H1 (cell line): Measurements from ENCODE around the gene KDELR1. TPM values are rescaled to one million over a fixed set of nuclear protein-coding genes. Genes with fewer than 3 reads are reported as not detected.
A peak's percentile ranks its signal among the peaks of the same experiment; 100 is the strongest.

ENCODE experiments used
- CTCF ChIA-PET: fragments of 300-600 bp; sonication (Branson Sonifier 250); formaldehyde crosslinking; loops from one replicate; lab custom pipeline; 2021; ENCODE audit not compliant: partially characterized antibody; lab: Charles Lee
- POLR2A ChIA-PET: fragments of 300-600 bp; sonication (Branson Sonifier 250); formaldehyde crosslinking; loops from one replicate; lab custom pipeline; 2021; ENCODE audit warnings: inconsistent platforms; ENCODE audit not compliant: partially characterized antibody; lab: Charles Lee
- DNase-seq, 2 experiments: peaks; one replicate each; pipeline versions ENCODE4 v3.0.0 to v3.0.0-alpha.2; 2010 to 2022; ENCODE audit warnings: low spot score in 2 of 2, low read depth in 1 of 2, mixed read lengths in 1 of 2
- FAIRE-seq: peaks from 2 replicates; lab custom pipeline; 2011; peaks lifted over from hg19 to GRCh38; lab: Jason Lieb, UNC
- H2AFZ ChIP-seq: 2 replicates; pipeline ENCODE4 v1.8.1; 2012; ENCODE audit warnings: low read length, inconsistent platforms
- H2AK5ac ChIP-seq: 2 replicates; pipeline ENCODE4 v1.6.1; 2013; ENCODE audit warnings: low read depth, low read length
- H2BK120ac ChIP-seq: replicated peaks from 2 replicates; pipeline ENCODE3; 2013; ENCODE audit warnings: low read depth, low read length, inconsistent platforms
- H2BK12ac ChIP-seq: 2 replicates; pipeline ENCODE4 v1.6.1; 2013; ENCODE audit warnings: low read depth, low read length
- H2BK15ac ChIP-seq: 2 replicates; pipeline ENCODE4 v1.6.1; 2013; ENCODE audit warnings: low read length
- H2BK20ac ChIP-seq: 2 replicates; pipeline ENCODE4 v1.6.1; 2013; ENCODE audit warnings: low read length
- H2BK5ac ChIP-seq: 2 replicates; pipeline ENCODE4 v1.6.1; 2013; ENCODE audit warnings: low read depth, low read length
- H3K14ac ChIP-seq: 2 replicates; pipeline ENCODE4 v1.6.1; 2013; ENCODE audit warnings: inconsistent platforms; ENCODE audit not compliant: insufficient read length
- H3K18ac ChIP-seq: 2 replicates; pipeline ENCODE4 v1.6.1; 2013; ENCODE audit warnings: low read length; ENCODE audit errors: extremely low read depth
- H3K23ac ChIP-seq: 2 replicates; pipeline ENCODE4 v1.6.1; 2013; ENCODE audit warnings: inconsistent platforms; ENCODE audit not compliant: insufficient read length
- H3K23me2 ChIP-seq: 2 replicates; pipeline ENCODE4 v1.6.1; 2013; ENCODE audit warnings: low read depth, low read length
- H3K27ac ChIP-seq: 2 replicates; pipeline ENCODE4 v1.6.1; 2011; ENCODE audit warnings: low read depth, low read length, inconsistent platforms
- H3K27me3 ChIP-seq, 4 experiments: replicated peaks in 1 of 4; 1 replicate in 1 of 4; 2 replicates in 3 of 4; pipeline versions ENCODE4 v1.6.1 to v1.8.1; 2011 to 2013; ENCODE audit warnings: low read length in 3 of 4, mild to moderate bottlenecking in 3 of 4, inconsistent platforms in 2 of 4, mixed read lengths in 2 of 4, moderate library complexity in 1 of 4; ENCODE audit not compliant: control insufficient read depth in 3 of 4, insufficient read depth in 3 of 4; ENCODE audit errors: extremely low read depth in 1 of 4
- H3K36me3 ChIP-seq, 4 experiments: 2 replicates each; pipeline versions ENCODE4 v1.6.1 to v1.8.1; 2011 to 2013; ENCODE audit warnings: mild to moderate bottlenecking in 4 of 4, low read length in 3 of 4, moderate library complexity in 2 of 4, control low read depth in 1 of 4, inconsistent platforms in 1 of 4; ENCODE audit not compliant: insufficient read depth in 4 of 4, control insufficient read depth in 2 of 4
- H3K4ac ChIP-seq: replicated peaks from 2 replicates; pipeline ENCODE3; 2013; ENCODE audit warnings: low read length, low read depth, mixed read lengths, inconsistent platforms; ENCODE audit not compliant: insufficient read length
- H3K4me1 ChIP-seq, 4 experiments: replicated peaks in 1 of 4; 1 replicate in 1 of 4; 2 replicates in 3 of 4; pipeline versions ENCODE4 v1.6.1 to v1.8.1; 2011 to 2013; ENCODE audit warnings: low read length in 3 of 4, inconsistent platforms in 2 of 4, mixed read lengths in 1 of 4; ENCODE audit not compliant: insufficient read depth in 4 of 4, control insufficient read depth in 3 of 4
- H3K4me2 ChIP-seq, 2 experiments: 2 replicates each; pipeline versions ENCODE4 v1.6.1 to v1.8.1; 2011 to 2013; ENCODE audit warnings: low read depth in 2 of 2, low read length in 2 of 2, control low read depth in 1 of 2, inconsistent platforms in 1 of 2, mild to moderate bottlenecking in 1 of 2; ENCODE audit not compliant: insufficient read depth in 1 of 2
- H3K4me3 ChIP-seq, 4 experiments: fragments of 200-600, 300-600 bp in 1 of 4; sonication (generic), shearing (Covaris generic), sonication (Bioruptor Twin) in 1 of 4; 2 replicates each; pipeline versions ENCODE4 v1.5.1 to v1.8.1; 2011 to 2016; ENCODE audit warnings: low read length in 4 of 4, low read depth in 3 of 4, control low read depth in 2 of 4, inconsistent platforms in 2 of 4, mild to moderate bottlenecking in 2 of 4, mixed read lengths in 1 of 4, moderate library complexity in 1 of 4; ENCODE audit not compliant: insufficient read depth in 2 of 4; ENCODE audit errors: extremely low read depth in 1 of 4
- H3K56ac ChIP-seq: replicated peaks from 2 replicates; pipeline ENCODE3; 2013; ENCODE audit warnings: low read depth, mild to moderate bottlenecking, mixed read lengths, low read length, inconsistent platforms; ENCODE audit not compliant: insufficient read length
- H3K79me1 ChIP-seq: 2 replicates; pipeline ENCODE4 v1.6.1; 2013; ENCODE audit warnings: low read depth, low read length, control low read depth
- H3K79me2 ChIP-seq, 2 experiments: 2 replicates each; pipeline versions ENCODE4 v1.6.1 to v1.8.1; 2012 to 2013; ENCODE audit warnings: low read length in 2 of 2, mild to moderate bottlenecking in 2 of 2, inconsistent platforms in 1 of 2; ENCODE audit not compliant: insufficient read depth in 2 of 2, control insufficient read depth in 1 of 2
- H3K9ac ChIP-seq, 4 experiments: replicated peaks in 1 of 4; 1 replicate in 1 of 4; 2 replicates in 3 of 4; pipeline versions ENCODE4 v1.6.1 to v1.8.1; 2011 to 2013; ENCODE audit warnings: low read depth in 3 of 4, low read length in 3 of 4, control low read depth in 2 of 4, mild to moderate bottlenecking in 2 of 4, moderate library complexity in 2 of 4, inconsistent platforms in 1 of 4; ENCODE audit errors: extremely low read depth in 1 of 4
- H3K9me3 ChIP-seq, 2 experiments: 2 replicates each; pipeline versions ENCODE4 v1.6.1 to v1.8.1; 2012 to 2013; ENCODE audit warnings: mild to moderate bottlenecking in 2 of 2, moderate library complexity in 2 of 2, control low read depth in 1 of 2, inconsistent platforms in 1 of 2, low read depth in 1 of 2, low read length in 1 of 2, mixed read lengths in 1 of 2; ENCODE audit not compliant: insufficient read depth in 2 of 2
- H4K20me1 ChIP-seq, 2 experiments: replicated peaks in 1 of 2; 2 replicates each; pipeline versions ENCODE3 to v1.8.1; 2011 to 2013; ENCODE audit warnings: inconsistent platforms in 2 of 2, low read length in 2 of 2, mild to moderate bottlenecking in 1 of 2; ENCODE audit not compliant: insufficient read depth in 2 of 2, control insufficient read depth in 1 of 2
- H4K5ac ChIP-seq: 2 replicates; pipeline ENCODE4 v1.6.1; 2013; ENCODE audit warnings: low read length, low read depth, mixed read lengths, inconsistent platforms; ENCODE audit not compliant: insufficient read length
- H4K8ac ChIP-seq: 2 replicates; pipeline ENCODE4 v1.8.0; 2013; ENCODE audit warnings: mild to moderate bottlenecking, moderate library complexity, low read length, inconsistent platforms; ENCODE audit not compliant: insufficient read depth; ENCODE audit errors: extremely low read depth
- H4K91ac ChIP-seq: replicated peaks from 2 replicates; pipeline ENCODE3; 2013; ENCODE audit warnings: low read length, mixed read lengths, inconsistent platforms; ENCODE audit not compliant: insufficient read length
- EP300 ChIP-seq, 2 experiments: IDR thresholded peaks; 1 replicate in 1 of 2; 2 replicates in 1 of 2; pipeline ENCODE4 v1.6.1; 2011 to 2012; ENCODE audit warnings: low read depth in 2 of 2, low read length in 2 of 2, mild to moderate bottlenecking in 2 of 2, borderline replicate concordance in 1 of 2, inconsistent platforms in 1 of 2, moderate library complexity in 1 of 2
- MAX ChIP-seq: IDR thresholded peaks from 2 replicates; pipeline ENCODE4 v1.6.1; 2012; ENCODE audit warnings: inconsistent platforms
- PHF8 ChIP-seq: fragments of 200-600 bp; sonication (generic); conservative IDR thresholded peaks from 2 replicates; pipeline ENCODE4 v1.7.1; 2012; ENCODE audit warnings: low read depth, mild to moderate bottlenecking, inconsistent platforms, low read length, moderate library complexity
- SIX5 ChIP-seq: IDR thresholded peaks from 2 replicates; pipeline ENCODE4 v1.6.1; 2011; ENCODE audit warnings: mild to moderate bottlenecking, low read depth, low read length
- SP1 ChIP-seq: IDR thresholded peaks from 2 replicates; pipeline ENCODE4 v1.6.1; 2011; ENCODE audit warnings: low read depth, low read length
- SP2 ChIP-seq: IDR thresholded peaks from 2 replicates; pipeline ENCODE4 v1.6.1; 2012; ENCODE audit warnings: mild to moderate bottlenecking, low read length, inconsistent platforms
- SP4 ChIP-seq: IDR thresholded peaks from 2 replicates; pipeline ENCODE4 v1.6.1; 2012; ENCODE audit warnings: low read length, inconsistent platforms
- TBP ChIP-seq: IDR thresholded peaks from 2 replicates; pipeline ENCODE4 v1.6.1; 2011; ENCODE audit warnings: low read depth, low read length, improper control_type of control experiment
- USF2 ChIP-seq: IDR thresholded peaks from 2 replicates; pipeline ENCODE4 v1.6.1; 2011; ENCODE audit warnings: low read length, improper control_type of control experiment
- YY1 ChIP-seq: IDR thresholded peaks from 2 replicates; pipeline ENCODE4 v1.6.1; 2011; ENCODE audit warnings: low read depth, mild to moderate bottlenecking, low read length
- WGBS, 2 experiments: shearing (Covaris generic) in 1 of 2; methylation state at CpG; one replicate each; pipeline versions ENCODE4 v1.1.6 to v1.1.7; 2013 to 2015; ENCODE audit warnings: low lambda C conversion rate in 2 of 2, mixed read lengths in 2 of 2, inconsistent platforms in 1 of 2, low coverage in 1 of 2, missing lambda C conversion rate in 1 of 2; ENCODE audit not compliant: insufficient replicate concordance in 2 of 2, insufficient coverage in 1 of 2, insufficient read length in 1 of 2; ENCODE audit errors: extremely low coverage in 1 of 2, missing lambda C conversion rate in 1 of 2; 5-methylcytosine and 5-hydroxymethylcytosine counted together
- polyA plus RNA-seq, 7 experiments: library from polyadenylated mRNA; depleted of rRNA in 3 of 7; stranded (reverse) in 5 of 7; unstranded in 2 of 7; fragments of >200 nt in 5 of 7; fragments of 200-250 nt in 2 of 7; gene quantifications; 1 replicate in 5 of 7; 2 replicates in 1 of 7; 4 replicates in 1 of 7; pipeline versions ENCODE4 v1.2.1 to v1.2.3, GENCODE V29; 2011 to 2013; ENCODE audit warnings: missing spikeins in 2 of 7, mixed read lengths in 2 of 7
- total RNA-seq: library from RNA; stranded (reverse); fragmentation: NEBNext Ultra II Directional; extraction: Animal tissue kit (Norgen Biotek cat#: 25700); gene quantifications from 2 replicates; pipeline ENCODE4 v1.2.1, GENCODE V29; 2021

Gene KDELR1
- total and polyA plus RNA-seq, 2 of the 8 experiments (the other 6 are each of a cell fraction or from before 2014, with no cell fraction given): 225 to 231 TPM

- Histone ChIP-seq H3K36me3 (no peaks in the 10 kb centered on the region), H3K9me3 (no peaks in the 10 kb centered on the region), H3K4me2 (peak overlapping the region; percentile 76 to 100), H4K8ac (no peak overlapping the region), H2AK5ac (peak overlapping the region; percentile 97), H3K27ac (peak overlapping the region; percentile 92), H3K4me1 (peaks cover 8 to 37% (median 28%) of the 10 kb centered on the region in 4 experiments), H3K27me3 (peaks cover 0 to 27% (median 23%) of the 10 kb centered on the region in 4 experiments; a peak in 6 of 7 replicates), H3K4me3 (peak overlapping the region; percentile 23 to 49 (median 32); a peak in 6 of 8 replicates), H4K5ac (peak overlapping the region; percentile 80), H4K20me1 (no peaks in the 10 kb centered on the region), H2BK15ac (peak overlapping the region; percentile 92; the same call in 1 of the 2 replicates), H2AFZ (peak overlapping the region; percentile 85; the same call in 1 of the 2 replicates), H3K18ac (peak overlapping the region; percentile 91), H3K79me2 (no peaks in the 10 kb centered on the region), H2BK5ac (peak overlapping the region; percentile 93), H3K56ac (peak overlapping the region; percentile 20), H3K79me1 (no peaks in the 10 kb centered on the region), H3K4ac (peak overlapping the region; percentile 63), H3K14ac (no peak overlapping the region), H2BK120ac (peak overlapping the region; percentile 21), H3K23ac (no peak overlapping the region), H2BK12ac (peak overlapping the region; percentile 97), H3K23me2 (peaks cover 20% of the 10 kb centered on the region), H3K9ac (peak overlapping the region in 3 of 4 experiments; percentile 58 to 77 (median 61); a peak in 5 of 7 replicates), H4K91ac (peak overlapping the region; percentile 49), H2BK20ac (peak overlapping the region; percentile 86; the same call in 1 of the 2 replicates)
- FAIRE-seq: peak; percentile 97
- DNase-seq: peak; percentile 77 to 88
- ChIA-PET POLR2A (interaction anchor here (0.8 to 5.4 kb wide), 25 partner anchors 9 to 128 kb away, joined by 3 to 57 read pairs (median 5); partner anchors contain the start of genes EMP3, GRWD1, KCNJ14 and KDELR1), CTCF (interaction anchor here (0.6 to 2.6 kb wide), 7 partner anchors 9 to 89 kb away, joined by 3 to 11 read pairs (median 5); partner anchors contain the start of genes KDELR1, SYNGR4 and TMEM143)
- 25% methylated on average over 14 of the region's 14 CpGs; no CpG with 5 or more reads in 1 of the 2 experiments for WGBS, 2 experiments
- peak; percentile 85; the same call in 1 of the 2 replicates for TF ChIP-seq SP4
- no peak for TF ChIP-seq EP300 (IDR thresholded peaks at IDR 0.05; ENCODE audit: borderline replicate concordance in 1 of 2, low read depth in 2 of 2, low read length in 2 of 2)
- TF ChIP-seq SP2: no peak
- peak; percentile 78; the same call in 1 of the 2 replicates for TF ChIP-seq MAX
- peak; percentile 8; the same call in 1 of the 2 replicates for TF ChIP-seq SP1
- 0 out of 2 replicates have a peak, but pooled peaks have one; percentile 11 for TF ChIP-seq USF2
- 0 out of 2 replicates have a peak, but pooled peaks have one; percentile 38 for TF ChIP-seq YY1
- peak; percentile 17 for TF ChIP-seq TBP
- TF ChIP-seq SIX5: peak; percentile 69
- peak; percentile 56; the same call in 1 of the 2 replicates for TF ChIP-seq PHF8
Observed at GRCh38 chr19:48400018-48400742, 8.8 kb upstream of the KDELR1 start.
